Trophoblast cell (in vitro differentiated cells and primary cell): ENCODE data around the gene ZC3H18.
A peak's percentile ranks its signal among the peaks of the same experiment; 100 is the strongest.

ENCODE experiments used
- DNase-seq, 2 donors: peaks; one replicate each; pipeline ENCODE4 v3.0.0-alpha.2; 2016
- H2AFZ ChIP-seq: 2 replicates; pipeline ENCODE4 v1.6.1; 2013; ENCODE audit warnings: low read length, moderate library complexity, mild to moderate bottlenecking; ENCODE audit not compliant: insufficient read depth, poor library complexity
- H2AK5ac ChIP-seq: 2 replicates; pipeline ENCODE4 v1.6.1; 2013; ENCODE audit warnings: mild to moderate bottlenecking, low read length
- H2BK120ac ChIP-seq: 2 replicates; pipeline ENCODE4 v1.6.1; 2013; ENCODE audit warnings: low read length, mild to moderate bottlenecking, moderate library complexity; ENCODE audit not compliant: insufficient read depth, poor library complexity
- H2BK12ac ChIP-seq: 2 replicates; pipeline ENCODE4 v1.6.1; 2013; ENCODE audit warnings: mild to moderate bottlenecking, low read length, moderate library complexity
- H2BK5ac ChIP-seq: 2 replicates; pipeline ENCODE4 v1.6.1; 2013; ENCODE audit warnings: low read length, low read depth, moderate library complexity, mild to moderate bottlenecking; ENCODE audit not compliant: poor library complexity
- H3K14ac ChIP-seq: 2 replicates; pipeline ENCODE4 v1.6.1; 2013; ENCODE audit warnings: mild to moderate bottlenecking, low read length
- H3K18ac ChIP-seq: 2 replicates; pipeline ENCODE4 v1.6.1; 2013; ENCODE audit warnings: mild to moderate bottlenecking, low read length
- H3K23ac ChIP-seq: 2 replicates; pipeline ENCODE4 v1.6.1; 2013; ENCODE audit warnings: low read length
- H3K27ac ChIP-seq: 2 replicates; pipeline ENCODE4 v1.5.1; 2013; ENCODE audit warnings: low read depth, mild to moderate bottlenecking, inconsistent platforms, low read length, moderate library complexity
- H3K27me3 ChIP-seq: 2 replicates; pipeline ENCODE4 v1.6.1; 2013; ENCODE audit warnings: inconsistent platforms, mild to moderate bottlenecking, low read length, moderate library complexity; ENCODE audit not compliant: insufficient read depth
- H3K36me3 ChIP-seq, 2 experiments: 1 replicate in 1 of 2; 2 replicates in 1 of 2; pipeline ENCODE4 v1.6.1; 2013; ENCODE audit warnings: low read length in 2 of 2, mild to moderate bottlenecking in 2 of 2, moderate library complexity in 1 of 2; ENCODE audit not compliant: insufficient read depth in 2 of 2, control insufficient read depth in 1 of 2
- H3K4ac ChIP-seq: 2 replicates; pipeline ENCODE4 v1.6.1; 2013; ENCODE audit warnings: low read depth, mild to moderate bottlenecking, low read length, moderate library complexity
- H3K4me1 ChIP-seq, 2 experiments: 1 replicate in 1 of 2; 2 replicates in 1 of 2; pipeline ENCODE4 v1.6.1; 2013; ENCODE audit warnings: low read length in 2 of 2, mild to moderate bottlenecking in 2 of 2, moderate library complexity in 1 of 2; ENCODE audit not compliant: insufficient read depth in 2 of 2, control insufficient read depth in 1 of 2
- H3K4me2 ChIP-seq: 2 replicates; pipeline ENCODE4 v1.6.1; 2013; ENCODE audit warnings: inconsistent platforms, mild to moderate bottlenecking, low read length, moderate library complexity
- H3K4me3 ChIP-seq: 2 replicates; pipeline ENCODE4 v1.5.1; 2013; ENCODE audit warnings: mild to moderate bottlenecking, low read depth, low read length, inconsistent platforms
- H3K79me1 ChIP-seq: one replicate; pipeline ENCODE4 v1.6.1; 2013; ENCODE audit warnings: low read length
- H3K79me2 ChIP-seq: 2 replicates; pipeline ENCODE4 v1.6.1; 2013; ENCODE audit warnings: low read length, mild to moderate bottlenecking; ENCODE audit not compliant: control insufficient read depth, insufficient read depth, poor library complexity
- H3K9ac ChIP-seq: 2 replicates; pipeline ENCODE4 v1.6.1; 2013; ENCODE audit warnings: mild to moderate bottlenecking, low read length
- H3K9me3 ChIP-seq: 2 replicates; pipeline ENCODE4 v1.6.1; 2013; ENCODE audit warnings: low read depth, mild to moderate bottlenecking, control low read depth, inconsistent platforms, low read length; ENCODE audit not compliant: insufficient read depth
- H4K12ac ChIP-seq: 2 replicates; pipeline ENCODE4 v1.6.1; 2013; ENCODE audit warnings: low read depth, mild to moderate bottlenecking, low read length, moderate library complexity
- H4K8ac ChIP-seq: 2 replicates; pipeline ENCODE4 v1.6.1; 2013; ENCODE audit warnings: low read depth, mild to moderate bottlenecking, low read length, moderate library complexity
- H4K91ac ChIP-seq: one replicate; pipeline ENCODE4 v1.6.1; 2013; ENCODE audit warnings: low read depth, mild to moderate bottlenecking, low read length, moderate library complexity
- WGBS: extraction: QIAGEN DNeasy Blood & Tissue Kit; methylation state at CpG from one replicate; pipeline ENCODE4 v1.1.7; 2013; ENCODE audit warnings: missing lambda C conversion rate; ENCODE audit not compliant: insufficient read length, insufficient coverage; ENCODE audit errors: extremely low coverage; 5-methylcytosine and 5-hydroxymethylcytosine counted together

The ZC3H18 gene

DNA sequence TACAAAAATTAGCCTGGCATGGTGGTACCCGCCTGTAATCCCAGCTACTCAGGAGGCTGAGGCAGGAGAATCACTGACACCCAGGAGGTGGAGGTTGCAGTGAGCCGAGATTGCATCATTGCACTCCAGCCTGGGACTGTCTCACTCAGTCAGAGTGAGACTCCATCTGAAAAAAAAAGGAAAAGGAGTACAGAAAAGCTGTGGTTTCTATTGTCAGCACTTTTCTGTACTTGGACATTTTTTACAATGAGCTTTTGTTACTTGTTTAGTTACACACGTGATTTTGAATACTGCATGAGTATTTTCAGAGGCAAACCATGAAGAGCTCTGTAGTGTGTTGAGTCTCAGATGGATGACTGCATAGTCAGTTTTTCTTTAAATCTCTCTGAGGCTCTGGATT lies 26.3 kb downstream of the ZC3H18 start:
- Histone ChIP-seq H2AK5ac (no peak overlapping the region), H3K27me3 (no peaks in the 10 kb centered on the region), H3K9me3 (peaks cover 2% of the 10 kb centered on the region), H3K4me3 (no peak overlapping the region), H3K4ac (no peak overlapping the region), H3K18ac (no peak overlapping the region), H2BK120ac (no peak overlapping the region), H2AFZ (no peak overlapping the region), H3K14ac (no peak overlapping the region), H3K79me2 (no peaks in the 10 kb centered on the region), H3K79me1 (no peaks in the 10 kb centered on the region), H4K12ac (no peak overlapping the region), H3K27ac (no peak overlapping the region), H4K8ac (no peak overlapping the region), H3K36me3 (peaks cover 46 to 55% of the 10 kb centered on the region in 2 experiments), H4K91ac (no peak overlapping the region), H2BK12ac (no peak overlapping the region), H3K4me1 (no peaks in the 10 kb centered on the region), H2BK5ac (no peak overlapping the region), H3K23ac (no peak overlapping the region), H3K9ac (no peak overlapping the region), H3K4me2 (no peak overlapping the region)
- peak in 1 of 2 donors; percentile 19 for DNase-seq
- no CpG with 5 or more reads among the region's 3 CpGs for WGBS

DNA sequence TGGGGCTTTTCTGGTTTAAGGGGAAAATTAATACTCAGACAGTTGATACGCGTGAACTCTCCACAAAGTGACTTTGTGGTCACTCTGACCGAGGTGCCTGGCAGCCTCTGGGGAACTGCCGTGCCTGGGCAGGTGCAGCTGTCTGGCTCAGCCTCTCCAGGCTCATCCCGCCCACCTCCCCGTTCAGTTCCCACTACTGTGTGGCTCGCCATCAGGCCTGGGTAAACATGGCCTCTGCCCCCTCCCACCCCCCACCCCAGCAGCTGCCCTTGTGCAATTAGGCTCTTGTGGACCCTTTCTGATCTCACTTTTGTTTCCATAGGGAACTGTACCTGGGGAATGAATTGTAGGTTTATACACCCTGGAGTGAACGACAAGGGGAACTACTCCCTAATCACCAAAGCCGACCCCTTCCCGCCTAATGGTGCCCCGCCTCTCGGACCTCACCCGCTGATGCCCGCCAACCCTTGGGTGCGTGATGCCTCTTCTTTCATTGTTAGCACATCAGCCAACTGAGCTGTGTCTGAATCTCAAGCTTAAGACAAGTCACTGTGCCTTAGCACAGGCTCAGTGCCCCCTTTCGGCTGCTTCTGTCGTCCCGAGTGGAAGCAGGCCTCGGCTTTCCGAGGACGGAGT lies 27.8 kb downstream of the ZC3H18 start:
- H3K18ac ChIP-seq: no peak overlapping the region
- DNase-seq: no peak

DNA sequence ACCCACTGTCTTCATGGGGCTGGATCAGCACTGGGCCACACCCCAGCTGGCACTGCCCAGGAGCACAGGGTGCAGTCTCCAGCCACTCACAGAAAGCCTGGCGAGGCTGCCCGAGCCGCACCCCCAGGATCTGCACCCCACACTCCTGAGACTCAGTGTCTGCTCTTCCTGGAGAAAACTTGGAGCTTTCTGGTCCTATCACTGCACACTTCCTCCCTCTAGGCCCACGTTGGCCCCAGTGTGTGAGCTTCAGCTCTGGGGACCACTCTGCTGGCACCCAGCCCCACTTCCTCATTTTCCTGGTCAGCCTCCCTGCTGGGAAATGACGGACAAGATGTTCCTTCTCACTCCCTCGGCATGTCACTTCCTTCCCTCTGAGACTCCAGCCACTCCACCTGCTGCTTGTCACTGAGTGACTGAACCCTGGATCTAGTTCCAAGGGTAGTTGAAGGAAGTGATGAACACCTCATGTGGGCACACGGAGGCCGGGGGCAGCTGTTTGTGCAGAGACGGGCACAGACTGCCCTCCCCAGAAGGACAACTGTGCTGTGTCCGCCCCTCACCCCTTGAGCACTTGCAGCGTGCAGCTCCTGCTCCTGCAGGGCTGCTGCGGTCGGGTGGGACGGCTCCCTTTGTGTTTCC lies 29.0 kb downstream of the ZC3H18 start:
- H3K23ac ChIP-seq: no peak overlapping the region
- H3K79me1 ChIP-seq: no peaks in the 10 kb centered on the region
- WGBS: no CpG with 5 or more reads among the region's 14 CpGs

More for the DNA sequence above, 27.8 kb downstream of the ZC3H18 start:
- H4K91ac ChIP-seq: no peak overlapping the region
- H2BK120ac ChIP-seq: no peak overlapping the region
- WGBS: no CpG with 5 or more reads among the region's 21 CpGs
- H3K14ac ChIP-seq: no peak overlapping the region
- no peak overlapping the region for H2AK5ac ChIP-seq
- no peak overlapping the region for H4K12ac ChIP-seq
- no peak overlapping the region for H3K23ac ChIP-seq
- H3K4me1 ChIP-seq: no peaks in the 10 kb centered on the region
- no peak overlapping the region for H3K4me3 ChIP-seq
- H2AFZ ChIP-seq: no peak overlapping the region
- H3K4me2 ChIP-seq: no peak overlapping the region
- no peaks in the 10 kb centered on the region for H3K79me2 ChIP-seq
- no peaks in the 10 kb centered on the region for H3K27me3 ChIP-seq
- H4K8ac ChIP-seq: no peak overlapping the region
- no peak overlapping the region for H2BK5ac ChIP-seq
- H3K4ac ChIP-seq: no peak overlapping the region
- peaks cover 3% of the 10 kb centered on the region for H3K9me3 ChIP-seq
- peaks cover 49 to 59% of the 10 kb centered on the region in 2 experiments for H3K36me3 ChIP-seq
- no peaks in the 10 kb centered on the region for H3K79me1 ChIP-seq
- no peak overlapping the region for H3K9ac ChIP-seq
- no peak overlapping the region for H3K27ac ChIP-seq
- H2BK12ac ChIP-seq: no peak overlapping the region

DNA sequence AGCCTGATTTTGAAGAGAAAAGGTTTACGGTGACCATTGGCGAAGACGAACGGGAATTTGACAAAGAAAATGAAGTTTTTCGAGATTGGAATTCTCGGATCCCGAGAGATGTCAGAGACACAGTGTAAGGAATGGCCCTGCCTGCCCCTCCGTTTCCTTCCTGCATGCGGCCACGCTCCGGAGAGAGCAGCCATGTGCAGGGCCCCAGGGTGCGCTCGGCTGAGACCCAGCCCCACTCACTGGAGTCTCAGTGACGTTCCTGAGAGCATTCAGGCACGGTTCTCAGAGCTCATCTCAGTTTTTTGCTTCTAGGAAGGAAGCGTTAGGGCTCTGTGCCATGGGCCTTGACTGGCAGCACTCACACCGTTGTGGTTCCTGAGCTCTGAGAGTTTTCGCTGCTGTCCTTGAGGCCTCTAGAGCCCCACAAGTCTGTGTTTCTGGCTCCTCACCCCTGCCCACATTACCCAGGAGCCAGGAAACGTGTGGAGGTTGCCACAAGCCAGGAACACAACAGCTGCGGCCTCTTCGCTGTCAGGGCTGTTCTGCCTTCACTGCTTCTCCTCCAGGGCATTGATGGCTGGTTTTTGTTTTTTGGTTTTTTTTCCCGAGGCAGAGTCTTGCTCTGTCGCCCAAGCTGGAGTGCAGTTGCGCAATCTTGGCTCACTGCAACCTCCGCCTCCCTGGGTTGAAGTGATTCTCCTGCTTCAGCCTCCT lies 29.8 kb downstream of the ZC3H18 start:
- H3K79me1 ChIP-seq: no peaks in the 10 kb centered on the region
- no peak overlapping the region for H2BK12ac ChIP-seq
- H3K79me2 ChIP-seq: no peaks in the 10 kb centered on the region
- H3K4ac ChIP-seq: no peak overlapping the region
- H3K4me3 ChIP-seq: no peak overlapping the region
- H3K4me2 ChIP-seq: no peak overlapping the region
- no peak overlapping the region for H2BK5ac ChIP-seq
- no peak overlapping the region for H3K27ac ChIP-seq
- H3K4me1 ChIP-seq: no peaks in the 10 kb centered on the region
- H3K14ac ChIP-seq: no peak overlapping the region
- peaks cover 41 to 57% of the 10 kb centered on the region in 2 experiments for H3K36me3 ChIP-seq
- H3K18ac ChIP-seq: no peak overlapping the region
- no peak overlapping the region for H2AK5ac ChIP-seq
- 100% methylated on average over 5 of the region's 25 CpGs for WGBS
- H3K9me3 ChIP-seq: peaks cover 2% of the 10 kb centered on the region
- no peaks in the 10 kb centered on the region for H3K27me3 ChIP-seq
- no peak for DNase-seq
- no peak overlapping the region for H4K12ac ChIP-seq
- no peak overlapping the region for H3K23ac ChIP-seq
- H2AFZ ChIP-seq: no peak overlapping the region
- no peak overlapping the region for H3K9ac ChIP-seq
- no peak overlapping the region for H4K91ac ChIP-seq
- H2BK120ac ChIP-seq: no peak overlapping the region
- H4K8ac ChIP-seq: no peak overlapping the region

More for the DNA sequence above, 29.0 kb downstream of the ZC3H18 start:
- Histone ChIP-seq H3K9me3 (peaks cover 2% of the 10 kb centered on the region), H2BK5ac (no peak overlapping the region), H2AK5ac (no peak overlapping the region), H2AFZ (no peak overlapping the region), H3K4me1 (no peaks in the 10 kb centered on the region), H3K4me2 (no peak overlapping the region), H3K27me3 (no peaks in the 10 kb centered on the region), H2BK12ac (no peak overlapping the region), H4K12ac (no peak overlapping the region), H4K8ac (no peak overlapping the region), H3K36me3 (peaks cover 41 to 56% of the 10 kb centered on the region in 2 experiments), H4K91ac (no peak overlapping the region), H3K14ac (no peak overlapping the region), H3K9ac (no peak overlapping the region), H3K18ac (no peak overlapping the region), H3K27ac (no peak overlapping the region), H3K79me2 (no peaks in the 10 kb centered on the region), H2BK120ac (no peak overlapping the region), H3K4me3 (no peak overlapping the region), H3K4ac (no peak overlapping the region)
- peak; percentile 9 to 31 for DNase-seq
